UCSD-AML1 (cell line): ENCODE results near the gene LINC00237.

Source experiments
- DNase-seq: peaks from one replicate; lab custom pipeline; 2025; ENCODE audit not compliant: unreplicated experiment; lab: John Stamatoyannopoulos, UW

Gene LINC00237

DNA sequence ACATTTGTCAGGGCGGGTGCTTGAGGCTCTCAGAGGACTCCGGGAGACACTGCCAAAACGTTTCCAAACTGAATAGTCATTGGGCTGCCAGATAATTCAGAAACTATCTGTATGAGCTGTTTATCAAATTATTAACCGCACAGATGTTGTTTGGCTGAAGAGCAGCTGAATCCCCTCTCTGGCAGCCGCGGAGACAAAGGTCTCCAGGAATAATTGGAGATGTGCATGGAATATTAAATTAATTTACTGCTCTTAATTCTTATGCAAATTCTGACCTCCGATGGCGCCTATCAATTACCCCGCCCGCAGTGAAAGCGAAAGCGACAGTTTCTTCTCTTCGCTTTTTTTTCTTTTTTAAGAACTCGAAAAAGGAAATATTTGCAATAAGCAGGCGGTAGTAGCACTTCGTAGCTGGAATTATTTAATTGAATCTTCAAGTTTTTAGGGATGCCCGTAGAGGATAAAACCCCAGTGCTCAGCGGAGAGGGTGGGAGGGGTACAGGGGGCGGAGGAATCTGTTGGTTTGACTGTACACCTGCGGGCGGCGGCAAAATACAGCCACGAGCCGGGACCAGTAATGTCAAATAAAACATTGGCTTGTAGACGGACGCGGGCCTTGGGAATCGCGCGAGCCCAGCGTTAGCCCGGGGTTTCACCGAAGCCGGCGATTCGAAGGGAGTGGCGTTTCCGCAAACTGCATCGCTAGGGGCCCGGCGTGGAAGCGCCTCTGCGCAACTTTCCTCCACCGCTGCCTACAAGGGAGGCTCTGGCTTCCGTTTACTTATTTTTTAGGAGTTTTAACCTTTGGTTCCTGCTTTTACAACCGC, 6.2 kb downstream of the LINC00237 start:
- peak; percentile 50 for DNase-seq

DNA sequence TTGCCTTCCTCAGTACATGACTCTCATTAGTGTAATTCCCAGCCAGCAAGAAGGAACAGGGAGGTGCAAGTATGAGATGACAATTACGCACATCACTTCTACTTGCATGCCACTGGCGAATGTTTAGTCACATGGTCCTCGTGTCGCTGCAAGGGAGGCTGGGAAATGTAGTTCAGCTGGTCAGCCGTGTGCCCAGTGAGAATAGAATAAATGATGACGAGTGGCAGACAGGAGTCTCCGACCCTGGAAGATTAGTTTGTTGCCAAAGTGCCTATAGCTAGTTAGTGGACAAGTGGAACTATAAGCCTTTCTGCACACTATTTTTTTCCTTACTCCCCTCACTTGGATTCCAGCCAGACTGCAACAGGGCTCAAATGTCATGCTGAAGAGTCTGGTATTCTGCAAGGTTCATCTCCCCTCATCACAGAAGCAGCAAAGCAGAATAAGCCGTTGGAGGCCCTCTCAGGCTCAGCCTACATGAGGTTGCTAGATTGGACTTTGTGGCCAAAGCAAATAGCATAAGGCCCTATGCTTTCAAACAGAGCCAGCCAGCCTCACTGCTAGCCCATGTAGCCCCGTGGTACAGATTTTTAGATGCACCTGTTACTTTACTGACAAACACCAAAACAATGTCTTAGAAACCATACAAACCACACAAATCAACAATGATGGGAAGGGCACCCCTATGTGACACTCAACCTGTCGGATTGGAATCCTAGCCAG, 9.7 kb downstream of the LINC00237 start:
- no peak for DNase-seq

DNA sequence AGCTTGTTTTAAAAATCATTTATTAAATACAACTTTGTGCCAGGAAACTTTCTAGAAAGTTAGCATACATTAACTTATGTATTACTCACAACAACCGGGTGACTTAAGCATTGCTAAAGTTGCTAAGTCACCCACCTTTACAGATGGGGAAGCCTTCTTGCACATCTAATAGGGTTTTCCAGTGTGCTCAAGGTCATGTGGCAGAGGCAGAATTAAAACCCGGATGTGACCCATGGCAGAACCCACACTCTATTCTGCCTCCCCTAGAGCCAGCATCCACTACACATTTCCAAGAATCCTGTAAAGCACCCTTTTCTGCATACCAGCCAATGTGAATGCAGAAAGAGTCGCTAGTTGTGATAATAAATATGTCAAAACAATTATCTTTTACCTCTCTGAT, 13.4 kb downstream of the LINC00237 start:
- no peak for DNase-seq

DNA sequence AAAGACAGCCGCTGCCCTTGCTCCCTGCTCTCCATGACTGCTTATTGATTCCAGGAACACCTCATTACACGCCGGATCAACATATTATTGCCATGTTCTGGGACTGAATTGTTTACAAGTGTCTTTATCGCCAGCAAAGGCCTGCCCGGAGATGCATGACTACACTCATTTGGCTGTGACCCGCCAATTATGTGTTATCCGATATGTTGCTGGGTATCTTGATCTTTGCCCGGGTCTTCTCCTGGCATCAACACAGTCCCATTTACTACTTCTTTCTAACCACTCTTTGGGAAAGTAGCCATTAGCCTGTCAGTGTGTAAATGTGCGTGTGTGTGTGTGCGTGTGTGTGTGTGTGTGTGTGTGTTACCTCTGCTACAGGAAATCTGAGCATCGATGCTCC, 15.4 kb downstream of the LINC00237 start:
- no peak for DNase-seq

DNA sequence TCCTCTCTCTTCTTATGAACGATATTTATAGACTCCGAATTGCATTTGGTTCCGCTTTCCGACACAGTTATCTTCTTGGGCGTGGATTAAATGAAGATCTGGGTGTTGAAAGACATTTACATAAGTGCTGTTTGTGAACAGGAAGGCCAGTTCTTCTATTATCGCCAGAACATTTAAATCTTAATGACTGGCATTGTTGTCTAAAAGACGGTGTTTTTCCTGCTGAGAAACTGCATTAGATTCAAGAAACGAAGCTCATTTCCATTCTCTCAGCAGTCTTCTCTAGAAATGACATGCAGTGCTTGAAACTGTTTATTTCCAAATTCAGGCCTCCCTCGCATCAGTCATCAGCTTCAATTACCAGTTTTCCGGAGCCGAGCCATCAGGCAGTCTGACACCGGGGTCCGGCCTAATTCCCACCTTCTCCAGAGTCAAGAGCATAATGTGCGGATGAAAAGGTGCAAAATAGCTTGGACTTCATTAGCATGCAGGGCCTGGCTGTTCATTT, 16.0 kb downstream of the LINC00237 start:
- no peak for DNase-seq

DNA sequence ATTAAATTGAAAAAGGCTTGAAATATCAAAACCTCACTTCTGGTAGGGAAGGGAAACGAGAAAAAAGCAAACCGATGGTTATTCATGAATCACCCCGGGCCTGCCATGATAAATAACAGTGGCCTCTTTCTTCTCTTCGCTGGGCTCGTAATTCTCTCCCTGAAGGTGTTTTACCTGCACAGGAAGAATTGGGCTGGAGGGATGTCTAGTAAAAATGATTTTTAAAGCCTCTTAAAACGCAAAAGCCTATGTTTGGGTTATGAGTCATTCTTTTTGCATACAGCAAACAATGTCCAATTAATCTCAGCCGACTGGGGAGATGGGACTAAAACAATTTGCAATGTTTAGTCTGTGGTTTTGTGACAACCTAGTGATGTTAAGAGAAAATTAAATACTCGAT, 16.8 kb downstream of the LINC00237 start:
- DNase-seq: no peak

DNA sequence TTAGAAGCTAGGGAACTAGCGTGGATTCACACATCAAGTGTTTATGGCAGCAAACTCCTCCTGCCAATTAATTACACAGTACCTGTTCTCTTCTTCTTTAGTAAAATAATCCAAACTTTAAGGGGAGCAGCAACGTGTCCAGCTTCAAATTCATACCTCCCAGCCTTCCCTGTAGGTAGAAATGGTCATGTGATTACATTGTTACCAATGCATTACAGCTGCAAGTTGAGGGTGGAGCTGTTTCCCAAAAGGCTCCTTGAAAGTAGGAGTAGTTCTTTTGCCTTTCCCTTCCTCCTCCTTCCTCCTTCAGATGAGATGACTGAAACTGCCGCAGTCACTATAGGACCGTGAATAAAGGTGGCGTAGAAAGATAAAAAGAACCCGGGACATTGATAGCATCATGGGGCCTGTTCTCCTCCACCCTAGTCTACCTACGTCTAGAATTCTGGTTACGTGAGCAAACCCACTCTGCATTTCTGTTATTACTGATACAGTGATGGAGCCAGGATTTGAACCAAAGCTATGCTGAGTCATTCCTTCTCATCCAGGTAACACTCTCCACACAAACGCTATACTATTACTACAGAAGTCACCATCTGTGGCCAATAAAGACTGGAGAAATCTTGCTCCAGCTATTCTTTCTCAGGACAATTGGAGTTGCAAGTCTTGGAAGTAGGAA, 18.2 kb downstream of the LINC00237 start:
- no peak for DNase-seq

DNA sequence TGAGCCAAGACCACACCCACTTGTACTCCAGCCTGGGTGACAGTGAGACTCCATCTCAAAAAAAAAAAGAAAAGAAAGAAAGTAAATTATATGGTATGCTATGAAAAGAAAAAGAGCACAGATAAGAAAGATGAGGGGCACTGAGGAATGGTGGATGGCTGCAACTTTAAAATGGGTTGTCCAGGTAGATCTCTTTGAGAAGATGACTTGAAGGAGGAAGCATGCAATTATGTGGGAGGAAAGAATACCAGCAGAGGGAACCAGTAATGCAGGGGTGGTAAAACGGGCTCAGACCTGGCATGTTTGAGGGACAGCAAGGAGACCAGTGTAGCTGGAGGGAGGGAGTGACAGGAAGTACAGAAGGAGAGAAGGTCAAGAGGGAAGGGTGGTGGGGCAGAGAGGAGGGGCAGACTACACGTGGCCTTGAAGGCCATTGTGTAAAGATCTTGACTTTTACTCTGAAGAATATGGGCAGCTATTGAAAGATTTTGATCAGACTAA, 22.3 kb downstream of the LINC00237 start:
- no peak for DNase-seq

DNA sequence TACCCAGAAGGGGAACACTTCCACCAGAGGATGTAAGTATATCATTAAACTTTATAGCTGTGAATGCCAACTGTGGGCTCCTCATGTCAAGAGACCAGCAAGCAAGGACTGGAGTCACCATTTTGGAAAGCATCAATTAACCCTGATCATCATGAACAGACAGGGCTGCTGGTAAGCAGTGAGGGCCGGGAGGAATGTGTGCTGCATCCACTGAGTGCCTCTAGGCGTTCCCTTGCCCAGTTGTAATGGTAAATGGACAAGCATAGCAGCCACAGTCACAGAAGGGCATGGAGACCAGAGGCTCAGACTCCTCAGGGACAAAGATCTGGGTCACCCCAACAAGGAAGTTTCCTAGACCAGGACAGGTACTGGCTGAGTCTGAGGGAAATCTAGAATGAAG, 23.6 kb downstream of the LINC00237 start:
- DNase-seq: no peak

DNA sequence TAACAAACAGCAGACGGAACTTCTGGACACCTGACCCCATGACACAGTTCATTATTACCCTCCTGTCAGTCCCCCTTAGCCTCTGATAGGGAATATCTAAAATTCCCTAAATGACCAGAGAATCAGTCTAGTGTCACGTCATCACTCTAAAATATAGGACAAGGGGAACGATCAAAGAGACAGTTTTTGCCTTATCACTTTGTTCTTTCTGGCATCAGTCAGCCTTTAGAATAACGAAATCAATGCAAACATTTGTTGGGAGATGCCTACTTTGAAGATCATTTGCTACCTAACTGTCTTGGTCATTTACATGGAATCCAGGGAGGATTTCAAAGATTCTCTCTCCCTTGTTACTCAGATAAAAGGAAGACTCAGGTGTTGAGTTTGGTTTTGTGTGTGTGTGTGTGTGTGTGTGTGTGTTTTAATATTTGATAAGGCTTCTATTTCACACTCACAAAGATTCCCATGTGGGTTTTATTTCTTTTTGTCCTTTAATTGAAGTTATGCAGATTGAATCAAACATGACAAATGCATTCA, 28.3 kb downstream of the LINC00237 start:
- no peak for DNase-seq

DNA sequence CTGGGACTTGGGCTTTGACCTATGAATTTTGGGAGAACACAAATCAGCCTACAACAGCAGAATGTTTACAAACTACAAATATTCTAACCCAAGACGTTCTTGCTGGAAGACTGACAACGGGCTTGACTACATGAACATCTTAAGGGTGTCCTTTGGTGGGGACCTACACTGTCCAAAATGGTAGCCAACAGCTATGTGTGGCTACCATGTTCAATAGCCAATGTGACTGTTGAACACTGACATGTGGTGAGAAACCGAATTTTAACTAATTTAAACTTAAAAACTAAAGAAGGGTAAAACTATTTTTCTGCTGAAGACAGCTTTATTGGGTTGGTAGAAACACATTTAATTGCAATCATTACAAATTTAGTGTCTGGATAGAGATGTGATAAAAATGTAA, 30.1 kb downstream of the LINC00237 start:
- DNase-seq: no peak

DNA sequence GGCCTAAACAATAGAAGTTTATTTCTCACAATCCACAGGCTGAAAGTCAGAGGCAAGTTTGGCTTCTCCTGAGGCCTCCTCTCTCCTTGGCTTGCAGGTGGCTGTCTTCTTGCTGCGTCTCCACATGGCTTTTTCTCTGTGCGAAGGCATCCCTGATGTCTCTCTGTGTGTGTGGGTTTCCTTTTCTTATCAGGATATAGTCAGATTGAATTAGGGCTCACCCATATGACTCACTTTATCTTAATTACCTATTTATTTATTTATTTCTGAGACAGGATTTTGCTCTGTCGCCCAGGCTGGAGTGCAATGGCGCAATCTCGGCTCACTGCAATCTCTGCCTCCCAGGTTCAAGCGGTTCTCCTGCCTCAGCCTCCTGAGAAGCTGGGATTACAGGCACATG, 30.7 kb downstream of the LINC00237 start:
- no peak for DNase-seq

DNA sequence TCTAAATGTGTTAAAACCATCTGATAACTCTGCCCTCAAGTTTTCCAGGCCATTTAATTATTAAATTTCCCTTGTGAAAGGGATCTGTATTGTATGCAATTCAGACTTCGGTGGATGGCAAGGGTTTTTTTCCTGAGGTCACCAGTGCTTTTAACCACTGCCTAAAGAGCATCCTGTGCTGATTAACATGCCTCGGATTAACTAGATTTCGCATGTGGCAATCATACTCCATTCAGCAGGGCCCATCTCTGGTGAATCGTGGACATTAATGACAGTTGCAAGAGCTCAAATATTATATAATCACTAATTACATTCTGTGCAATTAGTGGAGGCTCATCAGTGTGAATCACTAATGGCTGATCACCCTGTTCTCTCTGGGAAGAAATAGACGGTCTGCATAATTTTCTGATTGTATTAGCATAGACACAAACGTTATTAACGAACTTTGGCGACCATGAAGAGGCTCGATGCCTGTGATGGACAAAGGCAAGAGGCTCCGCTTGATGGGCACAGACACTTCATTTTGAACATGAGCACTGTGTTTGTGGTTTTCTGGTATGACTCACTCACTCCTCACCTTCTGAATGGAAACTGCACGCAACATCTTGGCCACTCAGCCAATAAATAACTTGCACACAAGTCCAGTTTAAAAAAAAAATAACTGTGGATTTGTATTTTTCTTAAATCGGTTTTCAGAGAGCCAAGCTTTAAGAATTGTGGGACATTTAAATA, 31.4 kb downstream of the LINC00237 start:
- DNase-seq: no peak

DNA sequence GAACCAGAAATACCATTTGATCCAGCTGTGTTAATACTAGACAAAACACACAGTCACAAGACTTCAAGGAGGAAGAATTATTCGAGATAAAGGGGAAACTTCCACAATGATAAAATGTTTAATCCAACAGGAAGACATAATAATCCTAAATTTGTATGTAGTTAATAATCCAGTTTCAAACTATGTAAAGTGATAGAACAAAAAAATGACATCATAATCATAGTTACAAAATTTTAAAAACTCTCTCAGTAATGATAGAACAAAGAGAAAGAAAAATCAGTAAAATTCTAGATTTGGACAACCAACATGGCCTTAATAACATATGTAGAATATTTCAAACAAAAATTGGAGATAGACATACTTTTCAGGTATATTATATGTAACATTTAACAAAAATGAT, 38.9 kb downstream of the LINC00237 start:
- no peak for DNase-seq

DNA sequence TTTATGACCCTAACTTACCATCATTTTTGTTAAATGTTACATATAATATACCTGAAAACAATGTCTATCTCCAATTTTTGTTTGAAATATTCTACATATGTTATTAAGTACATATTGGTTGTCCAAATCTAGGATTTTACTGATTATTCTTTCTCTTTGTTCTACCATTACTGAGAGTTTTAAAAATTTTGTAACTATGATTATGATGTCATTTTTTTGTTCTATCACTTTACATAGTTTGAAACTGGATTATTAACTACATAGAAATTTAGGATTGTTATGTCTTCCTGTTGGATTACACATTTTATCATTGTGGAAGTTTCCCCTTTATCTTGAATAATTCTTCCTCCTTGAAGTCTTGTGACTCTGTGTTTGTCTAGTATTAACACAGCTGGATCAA, 41.2 kb downstream of the LINC00237 start:
- DNase-seq: no peak

DNA sequence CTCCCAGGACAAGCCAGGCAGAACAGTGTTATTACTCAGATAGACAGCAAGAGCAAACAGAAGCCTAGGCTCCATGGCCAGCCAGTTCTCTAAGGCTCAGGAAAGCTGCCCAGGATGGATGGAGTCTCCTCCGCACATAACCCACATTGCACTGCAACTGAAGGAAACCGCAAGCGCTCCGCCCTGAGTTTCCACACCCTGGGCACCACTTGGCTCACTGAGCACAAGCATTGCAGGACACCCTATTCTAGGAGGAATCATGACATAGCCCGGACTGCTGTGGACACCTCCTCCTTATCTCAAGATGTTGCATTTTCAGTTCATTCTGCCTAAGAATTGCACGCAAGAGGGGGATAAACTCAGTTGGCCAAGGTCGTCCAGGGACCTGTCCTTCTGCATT, 42.9 kb downstream of the LINC00237 start:
- DNase-seq: no peak

DNA sequence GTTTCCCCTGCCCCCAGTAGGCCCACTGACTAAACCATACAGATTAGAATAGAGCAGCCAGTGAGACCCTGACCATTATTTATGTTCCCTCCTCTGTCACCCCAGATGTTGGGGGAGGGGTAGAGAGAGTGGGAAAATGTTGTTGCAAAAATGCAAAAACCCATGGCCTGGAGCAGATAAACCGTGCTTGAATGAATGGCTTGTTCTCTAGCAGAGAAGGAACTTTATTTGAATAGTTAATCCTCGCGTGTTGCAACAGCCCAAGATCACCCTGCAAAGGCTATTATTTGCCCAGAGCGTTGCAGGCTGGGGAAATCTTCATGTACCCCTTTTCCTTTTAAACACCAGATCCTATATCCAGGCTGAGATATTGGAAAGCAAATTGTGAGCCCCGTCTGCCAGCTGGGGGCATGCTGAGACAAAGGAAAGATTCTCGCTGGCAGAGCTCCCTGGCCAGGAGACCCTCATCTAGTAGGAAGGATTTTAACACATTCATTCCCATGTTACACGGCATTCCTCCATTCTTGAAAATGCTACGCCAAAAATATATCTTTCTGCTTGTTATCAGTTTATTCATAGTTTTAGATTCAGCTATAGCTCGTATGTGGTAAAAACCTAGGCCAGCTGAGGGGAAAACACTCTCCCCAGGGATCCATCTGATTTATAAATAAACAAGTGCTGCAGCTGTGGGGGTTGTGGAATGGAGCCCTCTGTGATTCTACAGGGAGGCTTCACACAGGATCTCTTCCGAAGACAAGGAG, 53.0 kb downstream of the LINC00237 start:
- DNase-seq: no peak

DNA sequence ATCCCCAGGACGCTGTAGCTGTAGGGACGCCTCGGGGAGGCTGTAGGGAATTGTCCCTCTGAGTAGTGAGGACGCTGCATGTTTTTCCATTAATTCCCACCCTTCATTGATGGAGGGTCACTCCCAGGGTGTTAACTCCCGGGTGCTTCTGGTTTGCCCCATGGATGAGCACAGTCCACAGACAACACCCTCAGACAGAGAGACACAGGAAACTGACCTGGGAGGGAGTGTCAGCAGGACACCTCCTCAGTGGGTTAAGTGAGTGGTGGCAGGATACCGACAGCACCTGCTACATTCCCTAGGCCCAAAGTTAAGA, 53.5 kb downstream of the LINC00237 start:
- DNase-seq: no peak

DNA sequence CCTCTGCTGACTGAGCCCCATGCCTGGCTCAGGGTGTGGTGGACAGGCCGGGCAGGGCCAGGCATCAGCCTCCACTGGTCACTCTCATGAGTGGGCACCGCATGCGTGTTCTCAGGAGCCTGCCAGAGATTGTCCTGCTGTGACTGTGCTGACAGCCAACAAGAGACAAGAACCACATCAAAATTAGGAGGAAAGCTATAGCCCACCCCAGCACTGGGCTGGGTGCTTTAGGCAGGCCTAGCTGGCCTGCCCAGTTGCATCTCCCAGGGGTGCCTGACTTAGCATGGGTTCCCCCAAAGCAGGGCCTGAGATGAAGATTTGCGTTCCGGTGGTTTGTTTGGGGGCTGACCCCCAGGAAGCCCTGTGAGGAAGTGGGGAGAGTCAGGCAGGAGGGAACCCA, 53.9 kb downstream of the LINC00237 start:
- DNase-seq: no peak

DNA sequence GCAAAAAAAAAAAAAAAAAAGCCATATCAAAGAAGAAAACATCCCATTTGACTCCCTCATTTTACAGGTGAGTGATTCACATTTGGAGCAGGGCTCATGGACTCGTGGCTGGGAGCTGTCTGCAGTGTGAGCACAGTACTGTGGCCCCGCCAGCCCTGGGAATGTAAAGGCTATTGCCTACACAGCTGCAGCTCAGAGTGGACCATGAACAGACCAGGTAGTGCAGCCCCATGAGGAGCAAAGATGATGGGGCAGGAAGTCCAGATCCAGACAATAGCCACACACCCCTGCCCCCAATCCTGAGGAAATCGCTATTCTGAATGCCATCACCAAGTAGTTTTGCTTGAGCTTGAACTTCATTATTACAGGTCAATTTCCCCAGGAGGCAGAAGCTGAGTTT, 55.4 kb downstream of the LINC00237 start:
- DNase-seq: no peak
